D721Med (cell line): ENCODE data around the gene TMEM258.

Experiments used
- DNase-seq: peaks from one replicate; pipeline ENCODE4 v3.0.0; 2011; ENCODE audit warnings: low spot score; ENCODE audit not compliant: insufficient read length
- FAIRE-seq: peaks from 2 replicates; lab custom pipeline; 2011; peaks lifted over from hg19 to GRCh38; lab: Jason Lieb, UNC
- TF ChIP-seq, protein P1 (sequence below): IDR thresholded peaks from 2 replicates; pipeline ENCODE4 v1.5.1; 2012; ENCODE audit warnings: mild to moderate bottlenecking, control low read depth; ENCODE audit not compliant: insufficient read depth; ENCODE audit errors: missing control alignments

The TMEM258 gene

DNA sequence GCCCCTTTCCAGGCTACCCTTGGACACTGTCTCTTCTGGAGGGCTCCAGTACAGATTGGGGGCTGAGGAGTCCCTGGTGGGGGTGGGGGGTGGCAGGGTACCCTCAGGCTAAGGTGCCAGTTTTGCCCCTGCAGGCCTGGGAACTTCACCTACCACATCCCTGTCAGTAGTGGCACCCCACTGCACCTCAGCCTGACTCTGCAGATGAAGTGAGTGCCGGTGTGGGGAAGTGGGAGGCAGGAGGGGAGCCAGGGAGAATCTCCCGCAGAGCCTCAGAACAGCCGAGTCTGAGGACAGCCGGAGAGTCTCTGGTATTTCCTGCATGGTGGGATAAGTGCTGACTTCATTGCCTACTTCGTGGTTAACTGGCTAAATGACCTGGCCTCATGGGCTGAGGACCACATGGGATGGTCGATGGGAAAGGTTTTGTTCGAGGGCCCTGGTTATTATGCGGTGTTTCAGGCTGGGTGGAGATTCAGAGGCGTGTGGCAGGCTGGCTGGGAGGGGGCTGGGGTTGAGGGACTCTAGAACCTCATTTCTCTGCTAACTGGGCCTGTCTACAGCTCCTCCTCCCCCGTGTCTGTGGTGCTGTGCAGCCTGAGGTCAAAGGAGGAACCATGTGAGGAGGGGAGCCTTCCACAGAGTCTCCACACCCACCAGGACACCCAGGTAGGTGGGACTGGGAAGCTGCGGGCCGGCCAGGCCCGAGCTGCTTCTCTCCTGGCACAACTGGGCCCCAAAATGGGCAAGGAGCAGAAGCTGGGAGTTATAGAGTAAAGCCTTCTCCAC, 8.5 kb downstream of the TMEM258 start:
- DNase-seq (no peak), FAIRE-seq (no peak)
- TF ChIP-seq, protein P1, sequence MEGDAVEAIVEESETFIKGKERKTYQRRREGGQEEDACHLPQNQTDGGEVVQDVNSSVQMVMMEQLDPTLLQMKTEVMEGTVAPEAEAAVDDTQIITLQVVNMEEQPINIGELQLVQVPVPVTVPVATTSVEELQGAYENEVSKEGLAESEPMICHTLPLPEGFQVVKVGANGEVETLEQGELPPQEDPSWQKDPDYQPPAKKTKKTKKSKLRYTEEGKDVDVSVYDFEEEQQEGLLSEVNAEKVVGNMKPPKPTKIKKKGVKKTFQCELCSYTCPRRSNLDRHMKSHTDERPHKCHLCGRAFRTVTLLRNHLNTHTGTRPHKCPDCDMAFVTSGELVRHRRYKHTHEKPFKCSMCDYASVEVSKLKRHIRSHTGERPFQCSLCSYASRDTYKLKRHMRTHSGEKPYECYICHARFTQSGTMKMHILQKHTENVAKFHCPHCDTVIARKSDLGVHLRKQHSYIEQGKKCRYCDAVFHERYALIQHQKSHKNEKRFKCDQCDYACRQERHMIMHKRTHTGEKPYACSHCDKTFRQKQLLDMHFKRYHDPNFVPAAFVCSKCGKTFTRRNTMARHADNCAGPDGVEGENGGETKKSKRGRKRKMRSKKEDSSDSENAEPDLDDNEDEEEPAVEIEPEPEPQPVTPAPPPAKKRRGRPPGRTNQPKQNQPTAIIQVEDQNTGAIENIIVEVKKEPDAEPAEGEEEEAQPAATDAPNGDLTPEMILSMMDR: no peak

DNA sequence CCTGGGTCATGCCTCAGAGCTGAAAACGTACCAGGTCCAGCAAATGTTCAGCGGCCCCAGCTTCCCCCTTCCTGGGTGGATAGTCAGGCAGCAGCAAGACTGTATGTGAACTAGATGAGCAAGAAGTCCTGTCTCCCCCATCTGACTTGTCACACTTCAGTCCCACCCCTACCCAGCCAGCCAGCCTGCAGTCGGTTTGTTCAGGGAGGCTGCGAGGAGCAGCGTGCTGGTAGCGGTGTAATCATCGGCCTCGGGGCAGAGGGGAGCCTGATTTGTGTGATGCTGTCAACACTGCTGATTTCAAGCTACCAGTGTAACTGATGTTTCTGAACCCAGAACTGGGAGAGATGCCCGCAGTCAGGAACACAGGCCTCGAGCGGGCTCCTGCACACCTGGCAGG, 9.6 kb downstream of the TMEM258 start:
- TF ChIP-seq, protein P1: no peak
- FAIRE-seq (no peak), DNase-seq (no peak)

DNA sequence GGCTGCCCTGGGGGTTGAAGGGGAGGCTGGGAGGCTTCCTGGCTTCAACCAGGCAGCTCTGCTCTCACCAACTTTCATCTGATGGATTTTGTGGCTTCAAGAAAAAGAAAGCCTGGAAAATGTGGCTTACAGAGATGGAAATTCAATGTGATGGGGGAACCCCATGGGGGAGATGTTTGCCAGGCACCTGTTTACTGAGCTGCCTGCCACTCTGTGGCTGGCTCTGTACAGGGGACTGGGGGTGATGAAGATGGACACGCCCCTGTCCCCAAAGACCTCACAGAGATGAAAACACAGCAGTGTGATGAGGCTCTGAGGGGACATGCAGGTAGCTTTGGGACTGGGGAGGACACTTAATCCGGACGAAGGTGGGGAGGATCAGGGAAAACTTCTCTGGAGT, 10.1 kb downstream of the TMEM258 start:
- DNase-seq (no peak), FAIRE-seq (no peak)
- TF ChIP-seq, protein P1: no peak

DNA sequence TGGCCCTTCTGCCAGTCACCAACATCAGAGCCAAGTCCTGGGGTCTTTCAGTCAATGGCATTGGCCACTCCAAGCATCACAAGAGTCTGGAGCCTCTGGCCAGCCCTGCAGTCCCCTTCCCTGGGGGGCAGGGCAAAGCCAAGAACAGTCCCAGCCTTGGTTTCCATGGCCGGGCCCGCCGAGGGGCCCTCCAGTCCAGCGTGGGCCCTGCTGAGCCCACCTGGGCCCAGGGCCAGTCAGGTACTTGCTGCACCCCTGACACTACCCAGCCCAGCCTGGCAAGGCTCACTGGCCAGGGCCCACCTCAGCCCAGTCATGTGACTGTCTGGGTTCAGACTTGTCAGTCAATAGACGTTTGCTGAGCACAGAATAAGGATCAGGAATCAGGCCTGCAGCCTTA, 10.8 kb downstream of the TMEM258 start:
- TF ChIP-seq, protein P1: no peak
- FAIRE-seq: no peak
- no peak for DNase-seq

DNA sequence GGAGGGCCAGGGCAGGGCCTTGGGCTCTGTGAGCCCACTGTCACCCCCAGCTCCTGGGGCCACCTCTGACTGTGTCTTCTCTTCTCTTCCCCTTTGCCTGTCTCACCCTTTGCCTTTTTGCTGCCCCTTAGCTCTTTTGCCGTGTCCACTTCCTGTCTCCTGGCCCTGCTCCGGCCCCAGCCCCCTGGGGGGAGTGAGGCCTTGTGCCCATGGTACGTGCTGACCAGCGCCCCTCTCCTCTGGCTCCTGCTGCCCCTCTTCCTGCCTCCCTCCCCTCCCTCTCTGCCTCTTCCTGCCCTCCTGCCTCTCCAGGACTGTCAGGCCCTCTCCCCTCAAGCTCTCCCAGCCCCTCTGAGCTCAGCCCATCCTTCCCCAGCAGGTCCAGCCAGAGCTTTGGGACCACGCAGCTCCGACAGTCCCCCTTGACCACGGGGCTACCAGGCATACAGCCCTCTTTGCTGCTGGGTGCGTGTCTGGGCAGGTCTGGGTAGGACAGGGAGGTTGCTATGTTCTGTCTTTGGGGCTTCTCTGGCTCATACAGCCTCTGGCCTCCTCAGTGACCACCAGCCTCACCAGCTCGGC, 11.7 kb downstream of the TMEM258 start:
- TF ChIP-seq, protein P1: no peak
- FAIRE-seq (no peak), DNase-seq (no peak)

DNA sequence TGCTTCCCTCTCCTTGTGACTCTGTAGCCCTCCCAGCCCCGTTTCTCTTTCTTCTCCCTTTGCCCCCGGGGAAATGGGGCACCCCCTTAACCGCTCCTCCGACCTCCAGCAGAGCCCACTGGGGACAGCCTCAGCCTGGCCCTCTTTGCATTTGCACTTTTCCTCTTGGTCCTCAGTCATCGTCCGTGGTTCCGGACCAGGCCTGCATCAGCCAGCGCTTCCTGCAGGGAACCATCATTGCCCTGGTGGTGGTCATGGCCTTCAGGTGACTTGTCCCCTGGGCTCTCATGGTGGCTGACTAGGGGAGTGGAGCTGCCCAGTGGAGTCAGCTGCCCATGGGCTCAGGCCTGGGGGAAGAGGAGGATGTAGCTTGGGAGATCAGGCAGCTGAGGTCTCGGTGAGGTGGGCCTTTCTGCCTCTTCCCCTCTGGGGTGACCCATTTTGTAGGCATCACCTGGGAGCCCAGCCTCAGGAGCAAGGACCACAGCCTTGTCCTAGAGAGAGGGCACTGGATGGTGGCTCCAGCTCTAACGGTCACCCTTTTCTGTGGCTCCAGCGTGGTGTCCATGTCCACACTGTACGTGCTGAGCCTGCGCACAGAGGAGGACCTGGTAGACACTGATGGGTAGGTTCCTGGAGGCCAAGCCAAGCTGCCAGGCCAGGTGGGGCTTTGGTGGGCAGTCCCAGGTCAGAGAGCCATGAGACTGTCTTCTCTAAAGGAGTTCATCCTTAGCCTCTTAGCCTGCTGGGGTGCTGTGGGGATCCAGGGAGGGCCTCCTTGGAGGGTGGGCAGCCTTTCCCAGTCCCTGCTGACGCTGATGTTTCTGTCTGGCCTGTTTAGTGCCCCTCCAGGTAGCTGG, 12.5 kb downstream of the TMEM258 start:
- FAIRE-seq (no peak), DNase-seq (no peak)
- TF ChIP-seq, protein P1: no peak
